Loucy (cell line): Measurements from ENCODE around the gene OR1I1.

Source experiments
- CTCF ChIP-seq: fragments of 200-600 bp; sonication (generic); conservative IDR thresholded peaks from 2 replicates; pipeline ENCODE4 v1.5.1; 2014; ENCODE audit warnings: mild to moderate bottlenecking, antibody characterized with exemption, low read length
- EZH2phosphoT487 ChIP-seq: fragments of 200-600 bp; IDR thresholded peaks from 2 replicates; pipeline ENCODE4 v1.6.1; 2018; ENCODE audit warnings: antibody characterized with exemption, mild to moderate bottlenecking, moderate library complexity, borderline replicate concordance

GRCh38 chr19:15093001-15093400 lies 11.0 kb downstream of the OR1I1 start:
- TF ChIP-seq CTCF, result no peak
- no peak for TF ChIP-seq EZH2phosphoT487
